ENCODE data around the gene RPS14.

DNA sequence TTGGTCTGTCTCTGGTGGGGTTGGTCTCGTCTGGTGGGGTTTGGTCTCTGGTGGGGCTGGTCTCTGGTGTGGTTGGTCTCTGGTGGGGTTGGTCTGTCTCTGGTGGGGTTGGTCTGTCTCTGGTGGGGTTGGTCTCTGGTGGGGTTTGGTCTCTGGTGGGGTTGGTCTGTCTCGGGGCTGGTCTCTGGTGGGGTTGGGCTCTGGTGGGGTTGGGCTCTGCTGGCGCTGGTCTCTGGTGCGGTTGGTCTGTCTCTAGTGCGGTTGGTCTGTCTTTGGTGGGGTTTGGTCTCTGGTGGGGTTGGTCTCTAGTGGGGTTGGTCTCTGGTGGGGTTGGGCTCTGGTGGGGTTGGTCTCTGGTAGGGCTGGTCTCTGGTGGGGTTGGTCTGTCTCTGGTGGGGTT, 20.6 kb downstream of the RPS14 start:
- TF ChIP-seq, protein P1, sequence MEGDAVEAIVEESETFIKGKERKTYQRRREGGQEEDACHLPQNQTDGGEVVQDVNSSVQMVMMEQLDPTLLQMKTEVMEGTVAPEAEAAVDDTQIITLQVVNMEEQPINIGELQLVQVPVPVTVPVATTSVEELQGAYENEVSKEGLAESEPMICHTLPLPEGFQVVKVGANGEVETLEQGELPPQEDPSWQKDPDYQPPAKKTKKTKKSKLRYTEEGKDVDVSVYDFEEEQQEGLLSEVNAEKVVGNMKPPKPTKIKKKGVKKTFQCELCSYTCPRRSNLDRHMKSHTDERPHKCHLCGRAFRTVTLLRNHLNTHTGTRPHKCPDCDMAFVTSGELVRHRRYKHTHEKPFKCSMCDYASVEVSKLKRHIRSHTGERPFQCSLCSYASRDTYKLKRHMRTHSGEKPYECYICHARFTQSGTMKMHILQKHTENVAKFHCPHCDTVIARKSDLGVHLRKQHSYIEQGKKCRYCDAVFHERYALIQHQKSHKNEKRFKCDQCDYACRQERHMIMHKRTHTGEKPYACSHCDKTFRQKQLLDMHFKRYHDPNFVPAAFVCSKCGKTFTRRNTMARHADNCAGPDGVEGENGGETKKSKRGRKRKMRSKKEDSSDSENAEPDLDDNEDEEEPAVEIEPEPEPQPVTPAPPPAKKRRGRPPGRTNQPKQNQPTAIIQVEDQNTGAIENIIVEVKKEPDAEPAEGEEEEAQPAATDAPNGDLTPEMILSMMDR (IDR thresholded peaks at IDR 0.05; ENCODE audit: low read depth, low read length), result no peak
- TF ChIP-seq POLR2A (IDR thresholded peaks at IDR 0.05; ENCODE audit: extremely low read depth, insufficient read length) (no peak), MYC (IDR thresholded peaks at IDR 0.05; ENCODE audit: low read depth, low read length) (no peak)
- TF ChIP-seq, protein P2, sequence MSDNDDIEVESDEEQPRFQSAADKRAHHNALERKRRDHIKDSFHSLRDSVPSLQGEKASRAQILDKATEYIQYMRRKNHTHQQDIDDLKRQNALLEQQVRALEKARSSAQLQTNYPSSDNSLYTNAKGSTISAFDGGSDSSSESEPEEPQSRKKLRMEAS (IDR thresholded peaks at IDR 0.05; ENCODE audit: low read depth, low read length), result no peak

All from NB4 (cell line).